CD4-positive, CD25-positive, alpha-beta regulatory T cell (primary cell): ENCODE data around the gene TBC1D22A. TPM values are rescaled to one million over a fixed set of nuclear protein-coding genes. Genes with fewer than 3 reads are reported as not detected.
A peak's percentile ranks its signal among the peaks of the same experiment; 100 is the strongest.

Experiments used
- ATAC-seq, 2 donors: fragments of 150-1000 bp; cut with Tn5 transposase; one replicate each; pipeline ENCODE4 v1.10.0; 2021; ENCODE audit warnings: low read depth in 2 of 2, moderate number of reproducible peaks in 2 of 2, moderate library complexity in 1 of 2
- DNase-seq, 3 donors: peaks; one replicate each; pipeline versions ENCODE4 v3.0.0 to v3.0.0-alpha.2; 2012 to 2022; ENCODE audit warnings: mixed read lengths in 1 of 3
- H3K27ac ChIP-seq: one replicate; pipeline ENCODE4 v1.7.0; 2013; ENCODE audit warnings: mild to moderate bottlenecking, low read length; ENCODE audit not compliant: insufficient read depth, poor library complexity, severe bottlenecking
- H3K27me3 ChIP-seq: one replicate; pipeline ENCODE4 v1.7.0; 2013; ENCODE audit warnings: low read length; ENCODE audit not compliant: control insufficient read depth, insufficient read depth
- H3K36me3 ChIP-seq: one replicate; pipeline ENCODE4 v1.7.0; 2013; ENCODE audit warnings: mild to moderate bottlenecking, low read length, moderate library complexity; ENCODE audit not compliant: control insufficient read depth, insufficient read depth
- H3K4me1 ChIP-seq: 2 replicates; pipeline ENCODE4 v1.7.0; 2013; ENCODE audit warnings: mild to moderate bottlenecking, low read length; ENCODE audit not compliant: insufficient read depth, control insufficient read depth, poor library complexity, severe bottlenecking
- H3K4me3 ChIP-seq: one replicate; pipeline ENCODE4 v1.7.0; 2013; ENCODE audit warnings: low read depth, mild to moderate bottlenecking, low read length, moderate library complexity
- H3K9me3 ChIP-seq, 2 experiments: 1 replicate in 1 of 2; 2 replicates in 1 of 2; pipeline ENCODE4 v1.7.0; 2013; ENCODE audit warnings: low read length in 2 of 2, mild to moderate bottlenecking in 1 of 2, moderate library complexity in 1 of 2; ENCODE audit not compliant: control insufficient read depth in 2 of 2
- H3K27ac Mint-ChIP-seq, 3 donors: one replicate each; pipeline ENCODE4 v1.8.0; 2020 to 2022; ENCODE audit warnings: mild to moderate bottlenecking in 3 of 3, mixed read lengths in 3 of 3, moderate library complexity in 2 of 3
- H3K27me3 Mint-ChIP-seq: one replicate; pipeline ENCODE4 v1.8.0; 2022; ENCODE audit warnings: mild to moderate bottlenecking, mixed read lengths
- H3K36me3 Mint-ChIP-seq: one replicate; pipeline ENCODE4 v1.8.0; 2020; ENCODE audit warnings: mixed read lengths
- H3K4me1 Mint-ChIP-seq, 4 donors: one replicate each; pipeline ENCODE4 v1.8.0; 2020 to 2022; ENCODE audit warnings: mixed read lengths in 4 of 4, mild to moderate bottlenecking in 1 of 4
- H3K4me3 Mint-ChIP-seq, 4 donors: one replicate each; pipeline ENCODE4 v1.8.0; 2020 to 2022; ENCODE audit warnings: mild to moderate bottlenecking in 4 of 4, mixed read lengths in 4 of 4, moderate library complexity in 3 of 4
- H3K9me3 Mint-ChIP-seq, 7 donors: one replicate each; pipeline ENCODE4 v1.8.0; 2020 to 2022; ENCODE audit warnings: mixed read lengths in 7 of 7, mild to moderate bottlenecking in 3 of 7, moderate library complexity in 2 of 7
- polyA plus RNA-seq, 4 donors: library from polyadenylated mRNA; unstranded; fragments of 300-500 nt; fragmentation: Illumina TruSeq; gene quantifications; one replicate each; pipeline ENCODE4 v1.2.3, GENCODE V29; 2021
- total RNA-seq: library from RNA; stranded (reverse); gene quantifications from one replicate; pipeline ENCODE4 v1.2.3, GENCODE V29; 2022

TBC1D22A gene
- total and polyA plus RNA-seq, 5 donors from 2014 or later = 19.8 to 42.5 (median 24.3) TPM

DNA sequence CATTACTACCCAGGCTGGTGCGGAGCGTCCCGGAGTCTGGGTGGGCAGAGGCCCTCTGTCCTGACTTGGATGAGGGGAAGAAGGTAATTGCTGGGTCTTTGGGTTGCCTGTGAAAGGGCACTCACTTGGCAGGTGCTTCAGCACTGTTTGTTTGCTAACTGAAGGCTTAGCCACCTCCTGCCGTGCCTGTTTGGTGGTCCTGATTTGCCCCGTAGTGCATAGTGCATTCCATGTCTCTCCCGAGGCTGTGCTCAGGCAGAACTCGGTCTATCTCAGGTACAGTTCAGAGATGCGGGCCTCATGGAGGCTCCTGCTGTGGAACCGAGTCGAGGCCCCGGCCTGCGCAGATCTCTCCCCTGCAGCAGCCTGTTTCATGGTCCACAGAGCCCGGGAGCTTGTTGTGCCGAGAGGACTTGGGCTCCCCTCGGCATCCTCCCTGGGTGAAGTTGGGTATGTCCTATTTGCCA, 146.2 kb downstream of the TBC1D22A start:
- Mint-ChIP-seq H3K4me1 (peaks cover 0 to 10% (median 5%) of the 10 kb centered on the region in 4 donors), H3K27me3 (no peaks in the 10 kb centered on the region), H3K4me3 (no peak overlapping the region), H3K27ac (no peak overlapping the region), H3K36me3 (peaks cover 18% of the 10 kb centered on the region), H3K9me3 (no peaks in the 10 kb centered on the region)
- Histone ChIP-seq H3K9me3 (no peaks in the 10 kb centered on the region), H3K4me1 (no peaks in the 10 kb centered on the region), H3K4me3 (no peak overlapping the region), H3K27me3 (no peaks in the 10 kb centered on the region), H3K36me3 (peaks cover 17% of the 10 kb centered on the region), H3K27ac (no peak overlapping the region)
- DNase-seq (no peak), ATAC-seq (no peak)

DNA sequence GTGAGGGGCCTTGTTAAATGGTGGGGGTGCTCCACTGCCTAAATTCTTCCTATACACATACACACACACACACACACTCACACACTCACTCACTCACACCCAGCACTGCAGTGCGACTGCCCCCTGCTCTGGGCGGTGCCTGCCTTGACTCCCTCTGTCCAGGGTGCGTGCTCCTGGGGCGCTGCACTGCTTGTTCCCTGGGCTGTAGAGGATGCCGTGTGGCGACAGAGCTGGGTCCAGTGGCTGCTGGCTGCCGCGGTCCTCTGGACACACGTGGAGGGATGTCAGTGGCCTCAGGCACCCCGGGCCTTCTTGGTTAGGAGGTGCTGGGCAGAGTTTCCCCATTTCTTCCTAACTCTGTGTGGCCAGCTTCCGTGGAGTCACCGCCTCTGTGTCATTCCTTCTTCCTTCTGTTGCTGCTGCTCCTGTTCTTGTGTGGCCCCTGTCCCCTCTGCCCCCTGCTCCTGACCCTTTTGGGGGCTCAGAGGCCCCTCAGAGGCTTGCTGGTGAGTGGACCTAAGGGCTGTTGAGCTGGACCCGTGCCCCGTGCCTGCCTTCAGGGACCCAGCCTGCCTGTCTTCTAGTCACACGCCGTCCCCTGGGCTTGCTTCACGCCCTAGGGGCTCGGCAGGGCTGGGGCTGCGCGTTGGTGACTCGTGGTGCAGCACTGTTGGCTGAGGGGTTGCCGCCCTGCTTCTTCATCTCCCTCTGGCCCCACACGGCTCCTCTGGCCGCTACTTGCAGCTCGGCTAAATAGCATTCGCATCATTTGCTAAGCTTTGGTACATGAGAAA, 147.0 kb downstream of the TBC1D22A start:
- Histone ChIP-seq H3K27ac (no peak overlapping the region), H3K4me3 (no peak overlapping the region), H3K9me3 (no peaks in the 10 kb centered on the region), H3K4me1 (no peaks in the 10 kb centered on the region), H3K36me3 (peaks cover 23% of the 10 kb centered on the region), H3K27me3 (no peaks in the 10 kb centered on the region)
- Mint-ChIP-seq H3K36me3 (peaks cover 20% of the 10 kb centered on the region), H3K9me3 (no peaks in the 10 kb centered on the region), H3K27ac (peak overlapping the region in 1 of 3 donors; percentile 38), H3K4me3 (no peak overlapping the region), H3K27me3 (no peaks in the 10 kb centered on the region), H3K4me1 (peaks cover 0 to 10% (median 5%) of the 10 kb centered on the region in 4 donors)
- DNase-seq (no peak), ATAC-seq (no peak)

DNA sequence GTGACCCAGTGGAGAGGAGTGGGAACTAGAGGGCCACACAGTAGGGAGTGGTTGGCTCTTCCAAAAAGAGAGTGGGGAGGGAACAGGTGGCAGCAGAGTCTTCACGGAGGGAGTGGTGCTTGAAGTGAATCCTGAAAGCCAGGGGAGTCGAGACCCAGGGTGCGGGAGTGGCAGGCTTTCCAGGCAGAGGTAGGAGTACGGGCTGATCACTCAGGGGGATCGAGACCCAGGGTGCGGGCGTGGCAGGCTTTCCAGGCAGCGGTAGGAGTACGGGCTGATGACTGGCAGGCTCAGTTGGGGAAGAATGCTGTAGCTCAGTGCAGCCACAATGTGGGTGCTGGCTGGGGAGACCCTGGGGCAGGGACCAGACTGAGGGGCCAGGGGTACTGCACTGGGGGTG, 148.2 kb downstream of the TBC1D22A start:
- Histone ChIP-seq H3K4me3 (no peak overlapping the region), H3K4me1 (no peaks in the 10 kb centered on the region), H3K27ac (no peak overlapping the region), H3K36me3 (peaks cover 31% of the 10 kb centered on the region), H3K27me3 (no peaks in the 10 kb centered on the region), H3K9me3 (no peaks in the 10 kb centered on the region)
- no peaks in the 10 kb centered on the region for H3K27me3 Mint-ChIP-seq
- peaks cover 21% of the 10 kb centered on the region for H3K36me3 Mint-ChIP-seq
- H3K4me1 Mint-ChIP-seq = peaks cover 0 to 9% (median 4%) of the 10 kb centered on the region in 4 donors
- H3K4me3 Mint-ChIP-seq = no peak overlapping the region
- H3K27ac Mint-ChIP-seq = peak overlapping the region in 2 of 3 donors; percentile 31 to 86
- H3K9me3 Mint-ChIP-seq = no peaks in the 10 kb centered on the region
- no peak for DNase-seq
- ATAC-seq = no peak

DNA sequence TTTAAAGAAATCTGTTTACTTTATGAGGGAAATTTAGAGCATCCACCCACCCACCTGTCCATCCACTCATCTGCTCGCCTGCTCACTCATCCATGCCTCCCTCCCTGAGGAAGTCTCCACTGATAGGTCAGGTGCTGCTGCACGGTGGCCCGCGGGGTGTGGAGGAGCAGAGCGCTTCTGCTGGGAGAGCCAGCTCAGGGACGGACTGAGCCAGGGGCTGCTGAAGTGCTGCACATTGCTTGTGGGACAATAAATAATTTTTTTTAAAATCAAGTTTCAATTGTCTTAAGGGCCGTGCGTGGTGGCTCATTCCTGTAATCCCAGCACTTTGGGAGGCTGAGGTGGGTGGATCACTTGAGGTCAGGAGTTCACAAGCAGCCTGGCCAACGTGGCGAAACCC, 148.9 kb downstream of the TBC1D22A start:
- Histone ChIP-seq H3K9me3 (no peaks in the 10 kb centered on the region), H3K36me3 (peaks cover 38% of the 10 kb centered on the region), H3K27ac (no peak overlapping the region), H3K27me3 (no peaks in the 10 kb centered on the region), H3K4me1 (no peaks in the 10 kb centered on the region), H3K4me3 (no peak overlapping the region)
- no peak overlapping the region for H3K27ac Mint-ChIP-seq
- DNase-seq = no peak
- H3K9me3 Mint-ChIP-seq = no peaks in the 10 kb centered on the region
- peaks cover 0 to 9% (median 3%) of the 10 kb centered on the region in 4 donors for H3K4me1 Mint-ChIP-seq
- peaks cover 28% of the 10 kb centered on the region for H3K36me3 Mint-ChIP-seq
- ATAC-seq = no peak
- H3K4me3 Mint-ChIP-seq = no peak overlapping the region
- no peaks in the 10 kb centered on the region for H3K27me3 Mint-ChIP-seq

DNA sequence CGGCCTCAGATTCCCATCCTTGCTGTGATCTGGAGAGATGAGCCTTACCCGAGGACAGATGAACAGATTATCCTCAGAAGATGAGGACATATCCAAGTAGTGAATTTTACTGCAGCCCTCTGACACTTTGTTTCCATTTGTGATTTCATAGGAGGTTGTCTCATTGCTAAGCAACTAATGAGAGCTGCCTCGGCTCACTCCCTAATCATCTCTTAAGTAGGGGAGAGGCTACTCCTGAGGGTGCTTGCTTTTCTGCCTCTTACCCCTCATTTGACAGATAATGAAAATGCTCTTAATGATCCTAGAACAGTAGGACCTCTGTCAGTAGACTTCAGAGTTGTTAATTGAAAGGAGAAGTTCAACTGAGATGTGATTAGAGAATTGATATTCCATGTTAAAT, 150.9 kb downstream of the TBC1D22A start:
- peaks cover 38% of the 10 kb centered on the region for H3K36me3 Mint-ChIP-seq
- Histone ChIP-seq H3K27ac (no peak overlapping the region), H3K27me3 (no peaks in the 10 kb centered on the region), H3K4me1 (no peaks in the 10 kb centered on the region), H3K36me3 (peaks cover 39% of the 10 kb centered on the region), H3K9me3 (no peaks in the 10 kb centered on the region), H3K4me3 (no peak overlapping the region)
- no peak overlapping the region for H3K27ac Mint-ChIP-seq
- H3K4me1 Mint-ChIP-seq = peaks cover 0 to 9% (median 2%) of the 10 kb centered on the region in 4 donors
- peaks cover 0 to 2% (median 0%) of the 10 kb centered on the region in 7 donors for H3K9me3 Mint-ChIP-seq
- H3K4me3 Mint-ChIP-seq = no peak overlapping the region
- ATAC-seq (no peak), DNase-seq (no peak)
- H3K27me3 Mint-ChIP-seq = no peaks in the 10 kb centered on the region

DNA sequence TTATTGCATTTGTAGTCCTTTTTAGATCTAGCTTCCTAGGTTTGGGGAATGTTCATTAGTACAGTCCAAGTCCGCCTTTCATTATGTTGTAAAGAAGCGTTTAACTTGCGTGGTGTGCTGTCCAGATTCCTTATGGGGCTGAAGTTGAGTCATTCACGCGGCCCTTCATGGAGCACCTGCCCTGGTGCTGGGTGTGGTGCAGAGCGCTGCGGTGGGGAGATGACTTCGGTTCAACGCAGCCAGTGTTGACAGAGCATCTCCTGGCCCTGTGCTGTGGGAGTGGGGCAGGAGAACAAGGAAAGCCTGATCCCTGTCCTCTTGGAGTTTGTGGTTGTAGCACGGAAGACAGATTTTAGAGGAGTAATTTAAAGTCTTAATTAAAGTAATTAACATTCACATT, 152.0 kb downstream of the TBC1D22A start:
- H3K36me3 Mint-ChIP-seq = peaks cover 48% of the 10 kb centered on the region
- DNase-seq (no peak), ATAC-seq (no peak)
- H3K27me3 ChIP-seq = no peaks in the 10 kb centered on the region
- H3K9me3 ChIP-seq = no peaks in the 10 kb centered on the region
- H3K27me3 Mint-ChIP-seq = no peaks in the 10 kb centered on the region
- H3K36me3 ChIP-seq = peaks cover 49% of the 10 kb centered on the region
- no peak overlapping the region for H3K27ac ChIP-seq
- H3K27ac Mint-ChIP-seq = peak overlapping the region; percentile 25 to 88 (median 38)
- H3K9me3 Mint-ChIP-seq = peaks cover 0 to 2% (median 0%) of the 10 kb centered on the region in 7 donors
- H3K4me1 Mint-ChIP-seq = peaks cover 0 to 13% (median 3%) of the 10 kb centered on the region in 4 donors
- no peak overlapping the region for H3K4me3 ChIP-seq
- no peak overlapping the region for H3K4me3 Mint-ChIP-seq
- H3K4me1 ChIP-seq = no peaks in the 10 kb centered on the region

DNA sequence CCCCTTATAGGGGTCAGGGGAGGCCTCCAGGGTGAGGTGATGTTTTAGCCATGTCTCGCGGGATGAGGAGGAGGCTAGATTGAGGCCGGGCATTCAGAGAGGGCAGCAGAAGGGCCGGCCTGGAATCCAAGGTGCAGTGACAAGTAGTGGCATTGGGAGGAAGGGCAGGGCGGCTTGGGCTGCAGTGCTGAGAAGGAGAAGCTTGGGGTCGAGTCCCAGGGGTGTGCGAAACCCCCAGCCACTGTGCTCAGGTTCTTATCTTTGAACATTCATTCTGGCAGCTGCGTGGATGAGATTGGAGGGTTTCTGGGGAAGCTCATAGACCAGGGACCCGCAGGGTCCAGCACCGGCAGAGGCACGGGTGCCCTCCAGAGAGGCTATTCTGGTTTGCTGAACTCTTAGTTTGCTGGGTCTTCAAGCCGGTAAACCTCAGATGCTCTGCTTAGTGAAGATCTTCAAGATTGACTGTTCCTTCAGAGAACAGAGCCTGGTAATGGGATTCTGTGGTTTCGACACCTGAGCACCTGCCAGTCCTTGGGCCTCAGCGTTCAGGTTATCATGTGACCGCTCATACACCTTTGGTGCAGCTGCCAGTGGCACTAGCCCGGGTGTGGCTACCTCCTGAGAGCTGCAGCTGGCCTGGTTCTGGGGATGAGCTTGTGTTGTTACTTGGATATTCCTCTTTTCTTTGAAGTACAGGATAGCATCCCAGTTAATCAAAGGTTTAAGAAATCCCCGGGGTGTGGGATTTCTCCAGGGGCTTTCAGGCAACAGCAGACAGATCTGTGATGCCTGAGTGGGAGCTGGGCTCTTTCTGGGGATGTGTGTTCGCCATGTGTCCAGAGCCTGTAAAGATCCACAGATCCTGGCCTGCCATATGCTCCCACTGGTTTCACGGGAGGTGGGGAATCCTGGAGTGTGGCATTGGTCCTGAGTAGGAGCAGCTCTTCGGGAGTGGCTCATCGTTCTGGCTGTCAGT, 152.8 kb downstream of the TBC1D22A start:
- Mint-ChIP-seq H3K36me3 (peaks cover 55% of the 10 kb centered on the region), H3K27ac (peak overlapping the region; percentile 38 to 88 (median 83)), H3K9me3 (peaks cover 0 to 2% (median 0%) of the 10 kb centered on the region in 7 donors), H3K4me1 (peaks cover 0 to 13% (median 3%) of the 10 kb centered on the region in 4 donors), H3K27me3 (no peaks in the 10 kb centered on the region), H3K4me3 (no peak overlapping the region)
- DNase-seq = no peak
- no peaks in the 10 kb centered on the region for H3K4me1 ChIP-seq
- H3K36me3 ChIP-seq = peaks cover 51% of the 10 kb centered on the region
- no peaks in the 10 kb centered on the region for H3K27me3 ChIP-seq
- H3K27ac ChIP-seq = no peak overlapping the region
- H3K4me3 ChIP-seq = no peak overlapping the region
- no peak for ATAC-seq
- H3K9me3 ChIP-seq = no peaks in the 10 kb centered on the region
